ENCODE measurements around the gene DENND1B. TPM values are rescaled to one million over a fixed set of nuclear protein-coding genes. Genes with fewer than 3 reads are reported as not detected.

The DENND1B gene
- total RNA-seq, 1 experiment from 2014 or later, result 14.1 TPM

DNA sequence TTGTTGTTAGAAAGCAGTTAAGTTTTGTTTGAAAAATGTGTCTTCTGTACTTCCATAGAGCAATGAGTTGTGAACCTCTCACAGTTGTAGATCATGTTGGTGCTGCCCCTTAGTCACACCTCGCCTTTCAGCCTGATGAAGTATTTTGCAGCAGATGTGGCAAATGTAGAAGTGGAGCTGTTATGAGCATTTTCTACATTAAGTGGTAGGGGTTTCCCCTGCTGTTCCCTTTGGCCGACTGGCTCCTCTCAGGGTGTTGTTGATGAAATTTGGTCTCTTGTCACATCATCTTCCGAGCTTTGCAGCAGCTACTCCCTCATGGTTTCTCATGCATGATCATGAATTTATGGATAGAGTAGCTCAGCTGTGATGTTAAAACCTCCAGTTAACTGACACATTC lies 33.6 kb upstream of the DENND1B start:
- Histone ChIP-seq H3K4me2 (no peak overlapping the region), H3K9me2 (ENCODE audit: insufficient read depth) (no peaks in the 10 kb centered on the region)
- POLR2A ChIA-PET (ENCODE audit: unreplicated experiment), result interaction anchor here (0.7 kb wide), 1 partner anchor 167 kb away, joined by 5 read pairs; no protein-coding TSS in a partner anchor

DNA sequence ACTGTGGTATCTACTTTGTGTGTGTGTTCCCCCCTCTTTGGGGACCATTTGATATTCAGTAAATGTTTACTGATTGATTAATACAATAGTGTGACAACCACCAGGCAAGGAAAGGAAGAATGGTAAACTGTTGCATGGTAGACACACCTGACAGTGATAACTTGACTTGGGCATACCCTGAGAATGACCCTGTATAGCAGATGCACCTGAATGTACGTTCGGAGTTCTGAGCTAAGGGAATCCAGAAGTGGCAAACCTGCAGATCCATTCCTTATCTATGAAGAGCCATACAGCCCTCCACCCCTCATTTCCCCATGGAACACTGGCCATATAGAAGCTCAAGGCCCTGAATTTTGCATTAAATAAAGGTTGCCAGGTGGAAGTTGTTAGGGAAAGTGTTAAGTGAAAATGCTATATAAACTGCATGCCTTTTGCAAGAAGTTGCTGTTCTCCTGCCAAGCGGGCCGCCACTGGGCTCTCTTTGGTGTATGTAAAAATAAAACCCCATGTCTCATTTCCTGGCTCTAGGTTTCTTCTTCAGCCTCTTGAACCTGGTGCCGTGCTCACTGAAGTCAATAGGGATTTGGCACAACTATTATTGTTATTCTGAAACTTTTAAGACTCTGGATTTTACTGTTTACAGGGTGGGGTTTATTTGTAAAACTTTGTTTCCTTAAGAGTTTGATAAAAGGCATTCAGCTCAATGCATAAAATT lies 32.6 kb upstream of the DENND1B start:
- Histone ChIP-seq H4K20me1 (ENCODE audit: insufficient read depth) (no peaks in the 10 kb centered on the region), H3K27me3 (ENCODE audit: insufficient read depth, low read depth) (peaks cover 4% of the 10 kb centered on the region; the same call in 1 of the 2 replicates), H3K27ac (no peak overlapping the region), H3K4me2 (no peak overlapping the region), H3K4me3 (no peak overlapping the region), H2AFZ (no peak overlapping the region), H3K4me1 (replicated peaks; ENCODE audit: insufficient read depth) (no peaks in the 10 kb centered on the region), H3K9me3 (ENCODE audit: insufficient read depth, low read depth) (0 out of 2 replicates have a peak, but pooled peaks cover under 1% of the 10 kb centered on the region), H3K79me2 (ENCODE audit: low read depth) (no peaks in the 10 kb centered on the region), H3F3A (ENCODE audit: insufficient read depth, low read depth) (no peaks in the 10 kb centered on the region), H3K9me2 (ENCODE audit: insufficient read depth) (no peaks in the 10 kb centered on the region), H3K36me3 (ENCODE audit: low read depth) (no peaks in the 10 kb centered on the region)
- ChIA-PET CTCF (no interaction called here), POLR2A (ENCODE audit: unreplicated experiment) (interaction anchor here (0.6 kb wide), 1 partner anchor 668 kb away, joined by 5 read pairs; no protein-coding TSS in a partner anchor)
- intact Hi-C loops (cut with micrococcal nuclease; ENCODE audit: unreplicated experiment), result no loop called here
- DNase-seq, result no peak
- BruUV-seq (replicated peaks), result no TSS peak
- TF ChIP-seq EZH2 (IDR thresholded peaks at IDR 0.05; ENCODE audit: low read depth), result no peak
- TF ChIP-seq CTCF (conservative IDR thresholded peaks at IDR 0.05), result no peak

More for the DNA sequence above, 33.6 kb upstream of the DENND1B start:
- Histone ChIP-seq H3K27me3 (ENCODE audit: insufficient read depth, low read depth) (peaks cover 4% of the 10 kb centered on the region; the same call in 1 of the 2 replicates), H3K36me3 (ENCODE audit: low read depth) (no peaks in the 10 kb centered on the region), H3K4me3 (no peak overlapping the region), H3K27ac (no peak overlapping the region), H3K79me2 (ENCODE audit: low read depth) (no peaks in the 10 kb centered on the region), H4K20me1 (ENCODE audit: insufficient read depth) (no peaks in the 10 kb centered on the region), H3F3A (ENCODE audit: insufficient read depth, low read depth) (no peaks in the 10 kb centered on the region), H3K4me1 (replicated peaks; ENCODE audit: insufficient read depth) (no peaks in the 10 kb centered on the region), H3K9me3 (ENCODE audit: insufficient read depth, low read depth) (0 out of 2 replicates have a peak, but pooled peaks cover 5% of the 10 kb centered on the region), H2AFZ (no peak overlapping the region)
- BruUV-seq (replicated peaks), result no TSS peak
- intact Hi-C loops (cut with micrococcal nuclease; ENCODE audit: unreplicated experiment), result no loop called here
- CTCF ChIA-PET, result no interaction called here
- TF ChIP-seq CTCF (conservative IDR thresholded peaks at IDR 0.05), result no peak
- no peak for DNase-seq

GRCh38 chr1:197807216-197807615 lies 31.9 kb upstream of the DENND1B start:
- CTCF ChIA-PET, result no interaction called here
- intact Hi-C loops (cut with micrococcal nuclease; ENCODE audit: unreplicated experiment), result no loop called here
- Histone ChIP-seq H3K27ac (no peak overlapping the region), H3K36me3 (ENCODE audit: low read depth) (no peaks in the 10 kb centered on the region), H3K4me3 (no peak overlapping the region), H3K9me3 (ENCODE audit: insufficient read depth, low read depth) (no peaks in the 10 kb centered on the region), H3K4me2 (no peak overlapping the region), H3K9me2 (ENCODE audit: insufficient read depth) (no peaks in the 10 kb centered on the region), H2AFZ (no peak overlapping the region), H3F3A (ENCODE audit: insufficient read depth, low read depth) (no peaks in the 10 kb centered on the region), H4K20me1 (ENCODE audit: insufficient read depth) (no peaks in the 10 kb centered on the region), H3K4me1 (replicated peaks; ENCODE audit: insufficient read depth) (no peaks in the 10 kb centered on the region), H3K27me3 (ENCODE audit: insufficient read depth, low read depth) (peaks cover 4% of the 10 kb centered on the region; the same call in 1 of the 2 replicates), H3K79me2 (ENCODE audit: low read depth) (no peaks in the 10 kb centered on the region)
- POLR2A ChIA-PET (ENCODE audit: unreplicated experiment), result interaction anchor here (0.6 kb wide), 1 partner anchor 669 kb away, joined by 5 read pairs; no protein-coding TSS in a partner anchor
- no peak for TF ChIP-seq EZH2 (IDR thresholded peaks at IDR 0.05; ENCODE audit: low read depth)
- TF ChIP-seq CTCF (conservative IDR thresholded peaks at IDR 0.05), result no peak
- no peak for DNase-seq
- no TSS peak for BruUV-seq (replicated peaks)
